ENCODE data around the gene KIAA1210.

KIAA1210 gene

DNA sequence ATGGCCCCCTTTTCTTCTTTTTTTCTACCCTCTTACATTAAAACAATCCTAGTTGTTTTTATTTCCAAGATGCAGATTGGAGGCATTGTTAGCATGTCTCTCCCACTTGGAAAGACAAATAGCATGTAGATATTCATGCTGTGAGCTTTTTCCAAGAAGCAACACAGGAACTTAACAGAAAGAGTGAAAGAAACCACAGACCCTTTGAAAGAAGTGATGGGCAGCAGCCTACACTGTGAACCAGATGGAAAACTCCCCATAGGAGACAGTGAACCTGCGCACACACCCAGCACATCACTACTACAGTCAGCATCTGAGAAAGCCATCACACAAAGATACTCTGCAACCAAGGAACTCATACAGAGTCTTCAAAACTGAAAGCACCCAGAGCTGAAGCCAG lies 37.0 kb downstream of the KIAA1210 start:
- no peak for DNase-seq

GRCh38 chrX:119089619-119090018 lies 38.0 kb downstream of the KIAA1210 start:
- DNase-seq, result peak; percentile 18 to 56 (median 37)

DNA sequence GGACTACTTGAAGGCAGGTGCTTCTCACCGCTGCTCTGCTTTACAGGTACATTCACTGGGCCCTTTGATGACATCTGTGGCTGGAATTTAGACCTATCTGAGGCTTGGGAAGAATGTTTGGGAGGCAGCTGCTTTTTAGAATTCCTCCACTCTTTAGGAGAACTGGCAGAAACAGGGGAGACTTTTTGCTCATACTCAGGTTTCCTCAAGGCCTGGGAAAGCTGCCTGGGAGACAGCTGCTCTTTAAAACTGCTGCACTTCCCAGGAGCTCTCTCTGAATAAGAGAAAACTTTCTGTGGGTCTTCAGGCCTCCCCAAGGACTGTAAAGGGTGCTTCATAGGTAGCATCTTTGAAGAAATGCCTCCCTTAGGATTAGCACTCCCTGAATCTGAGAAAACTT lies 40.5 kb downstream of the KIAA1210 start:
- DNase-seq, result no peak

- peak; percentile 12 to 60 (median 50) for DNase-seq
Measured at GRCh38 chrX:119084766-119085165, 42.8 kb downstream of the KIAA1210 start.

DNA sequence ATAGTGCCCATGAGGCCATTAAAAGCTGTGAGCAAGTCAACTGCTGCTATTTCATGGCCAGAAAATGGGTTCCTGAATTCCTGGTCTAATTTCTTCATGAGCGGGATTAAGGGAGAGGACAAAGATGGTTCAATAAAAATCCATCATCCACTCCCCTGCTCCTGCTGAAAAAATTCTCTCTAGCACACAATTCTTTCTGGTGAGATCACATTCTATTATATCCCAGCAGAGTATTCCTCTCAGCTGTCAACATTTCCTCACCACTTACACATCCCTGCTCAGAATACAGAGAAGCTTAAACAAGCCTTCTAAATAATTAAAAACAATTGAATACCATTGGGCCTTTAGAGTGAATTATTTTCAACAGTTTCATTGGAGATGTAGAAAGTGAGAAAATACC lies 45.3 kb downstream of the KIAA1210 start:
- DNase-seq, result no peak

- no peak for DNase-seq
Measured at GRCh38 chrX:119075270-119076025, 52.2 kb downstream of the KIAA1210 start.

DNA sequence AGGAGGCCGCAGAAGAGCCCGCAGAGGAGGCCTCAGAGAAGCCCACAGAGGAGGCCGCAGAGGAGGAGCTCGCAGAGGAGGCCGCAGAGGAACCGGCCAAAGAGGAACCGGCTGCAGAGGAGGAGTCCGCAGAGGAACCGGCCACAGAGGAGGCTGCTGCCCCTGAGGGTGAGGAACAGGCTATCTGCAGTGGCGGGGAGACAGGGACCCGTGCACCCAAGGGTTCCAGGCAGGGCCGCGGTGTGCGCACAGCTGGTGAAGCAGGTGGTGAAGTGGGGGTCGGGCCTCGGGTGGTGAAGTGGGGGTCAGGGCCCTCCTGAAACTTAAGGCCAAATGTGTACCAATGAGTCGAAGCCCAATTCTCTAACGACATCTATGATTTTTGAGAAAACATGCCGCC lies 53.7 kb downstream of the KIAA1210 start:
- DNase-seq, result no peak

- DNase-seq, result no peak
Measured at GRCh38 chrX:119073200-119073905, 54.3 kb downstream of the KIAA1210 start.

DNA sequence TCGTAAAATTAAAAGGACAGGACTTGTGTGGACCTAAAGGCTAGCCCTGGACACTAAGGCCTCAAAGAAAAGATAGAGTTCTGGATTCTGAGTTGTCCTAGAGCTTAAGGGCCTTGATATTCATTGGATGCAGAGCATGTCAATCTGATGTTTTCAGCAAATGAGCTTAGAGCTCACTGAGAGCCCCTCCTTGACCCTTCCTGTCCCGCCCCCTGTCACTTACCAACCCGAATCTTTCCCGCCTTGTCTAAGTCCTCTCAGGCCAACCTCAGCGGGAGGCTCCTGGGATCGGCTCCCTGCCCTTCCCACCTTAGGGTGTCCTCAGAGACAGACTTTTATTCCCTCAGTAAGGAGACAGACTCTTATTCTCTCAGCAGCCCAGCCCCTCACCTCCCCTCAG lies 54.9 kb downstream of the KIAA1210 start, which contains the start of gene CT47C1:
Gene CT47C1, plus strand, starts transcription at position 250 of the 400 bp plus-strand sequence. CDS start 233 bp downstream, outside the sequence.
- DNase-seq, result no peak

- peak in 1 of 4 experiments; percentile 7 for DNase-seq
Measured at GRCh38 chrX:119071381-119071780, 56.2 kb downstream of the KIAA1210 start.

DNA sequence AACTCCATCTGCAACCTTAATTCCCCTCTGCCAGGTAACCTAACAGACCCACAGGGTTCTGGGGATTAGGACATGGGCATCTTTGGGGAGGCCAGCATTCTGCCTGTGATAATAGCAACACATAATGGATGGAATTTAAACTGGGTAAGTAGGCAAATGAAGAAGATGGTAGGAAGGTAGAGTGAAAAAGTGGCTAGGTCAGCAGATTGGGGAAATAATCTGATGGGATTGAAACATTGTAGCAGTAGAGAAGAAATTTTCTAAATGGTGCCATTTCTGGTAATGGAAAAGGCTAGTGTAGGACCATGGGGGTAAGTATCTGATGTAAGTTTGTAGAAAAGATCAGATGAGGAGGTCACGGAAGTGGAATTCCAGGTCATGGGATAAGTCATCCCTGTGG lies 57.9 kb downstream of the KIAA1210 start:
- no peak for DNase-seq

DNA sequence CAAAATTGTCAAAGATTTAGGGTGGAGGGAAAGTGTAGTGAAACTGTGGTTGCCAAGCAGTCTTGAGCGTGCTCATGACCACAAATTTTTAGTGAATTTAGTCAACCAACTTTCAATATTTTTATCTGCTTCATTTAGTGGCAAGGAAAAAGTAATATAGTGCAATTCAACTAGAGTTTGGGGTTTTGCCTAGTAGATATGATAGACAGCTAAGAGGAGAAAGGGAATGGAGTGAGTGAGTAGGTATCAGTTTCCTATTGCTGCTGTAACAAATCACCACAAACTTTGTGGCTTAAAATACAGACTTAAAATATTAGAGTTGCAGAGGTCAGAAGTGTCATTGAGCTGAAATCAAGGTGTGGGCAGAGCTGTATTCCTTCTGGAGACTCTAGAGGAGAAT lies 58.5 kb downstream of the KIAA1210 start:
- no peak for DNase-seq

GRCh38 chrX:119067023-119067739 lies 60.4 kb downstream of the KIAA1210 start:
- DNase-seq, result peak; percentile 68 to 74 (median 72)

DNA sequence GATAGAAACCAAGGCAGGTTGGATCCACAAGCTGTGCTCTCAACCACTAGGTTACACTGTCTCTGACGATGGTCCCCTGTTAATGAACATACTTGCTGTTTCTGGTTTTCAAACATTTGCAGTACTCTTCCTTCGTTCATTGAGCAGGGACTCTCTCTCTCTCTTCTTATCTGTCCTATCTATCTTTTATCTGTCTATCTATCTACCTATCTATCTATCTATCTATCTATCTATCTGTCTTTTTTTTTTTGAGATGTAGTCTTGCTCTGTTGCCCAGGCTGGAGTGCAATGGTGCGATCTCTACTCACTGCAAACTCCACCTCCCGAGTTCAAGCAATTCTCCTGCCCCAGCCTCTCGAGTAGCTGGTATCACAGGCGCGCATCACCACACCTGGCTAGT lies 64.2 kb downstream of the KIAA1210 start:
- DNase-seq, result no peak

DNA sequence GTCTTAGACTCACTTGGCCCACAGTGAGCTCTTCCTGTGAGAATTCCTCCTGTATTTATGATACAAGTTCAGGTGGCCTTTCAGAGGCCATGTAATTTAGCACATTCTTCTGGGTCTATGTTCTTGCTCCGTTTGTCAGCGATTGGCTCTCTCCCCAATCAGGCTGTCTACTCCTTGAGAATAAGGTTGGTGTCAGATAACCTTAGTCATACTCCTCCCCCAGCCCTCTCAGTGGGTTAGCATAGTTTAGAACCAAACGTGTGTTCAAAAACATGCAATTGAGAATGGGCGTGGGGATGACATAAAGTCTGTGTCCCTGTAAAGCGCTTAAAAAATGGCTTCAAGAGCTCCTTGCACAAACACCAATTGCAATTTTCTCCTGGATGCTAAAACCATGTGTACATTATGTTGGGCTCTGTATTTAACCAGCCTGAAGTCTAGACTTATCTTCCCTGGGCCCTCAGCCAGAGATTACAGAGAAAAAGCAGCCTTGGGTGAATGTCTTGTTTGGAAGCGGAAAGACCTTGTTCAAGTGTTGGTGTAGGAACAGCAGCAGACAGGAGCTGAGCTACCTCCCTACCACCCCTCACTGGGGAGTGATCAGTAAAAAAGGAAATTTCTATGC lies 64.8 kb downstream of the KIAA1210 start:
- no peak for DNase-seq

- DNase-seq, result no peak
Measured at GRCh38 chrX:119055687-119056086, 71.9 kb downstream of the KIAA1210 start.

GRCh38 chrX:119045884-119046283 lies 81.7 kb downstream of the KIAA1210 start:
- no peak for DNase-seq

GRCh38 chrX:119042996-119043395 lies 84.6 kb downstream of the KIAA1210 start:
- DNase-seq, result no peak

- peak in 2 of 4 experiments; percentile 9 to 14 for DNase-seq
Measured at GRCh38 chrX:119042040-119042439, 85.6 kb downstream of the KIAA1210 start.

DNA sequence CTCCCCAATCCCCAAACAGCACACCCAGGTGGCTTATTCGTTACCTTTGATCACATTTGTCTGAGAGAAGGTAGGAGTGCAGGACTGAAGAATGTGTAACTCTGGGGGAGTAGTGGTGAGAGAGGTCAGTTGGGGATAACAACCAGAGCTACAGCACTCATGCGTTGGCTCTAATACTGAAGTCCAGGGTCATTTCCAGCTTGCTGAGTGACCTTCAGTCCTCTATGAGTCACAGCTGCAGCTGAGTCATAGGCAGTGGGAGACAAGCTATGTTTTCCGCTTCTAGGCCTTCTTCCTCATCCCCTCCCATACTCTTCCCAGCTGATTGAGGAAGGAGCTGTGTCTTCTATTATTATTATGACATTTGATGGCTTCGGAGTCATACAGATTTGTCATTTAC lies 86.4 kb downstream of the KIAA1210 start:
- peak; percentile 75 to 91 (median 82) for DNase-seq

GRCh38 chrX:119040432-119040831 lies 87.2 kb downstream of the KIAA1210 start:
- DNase-seq, result no peak

DNA sequence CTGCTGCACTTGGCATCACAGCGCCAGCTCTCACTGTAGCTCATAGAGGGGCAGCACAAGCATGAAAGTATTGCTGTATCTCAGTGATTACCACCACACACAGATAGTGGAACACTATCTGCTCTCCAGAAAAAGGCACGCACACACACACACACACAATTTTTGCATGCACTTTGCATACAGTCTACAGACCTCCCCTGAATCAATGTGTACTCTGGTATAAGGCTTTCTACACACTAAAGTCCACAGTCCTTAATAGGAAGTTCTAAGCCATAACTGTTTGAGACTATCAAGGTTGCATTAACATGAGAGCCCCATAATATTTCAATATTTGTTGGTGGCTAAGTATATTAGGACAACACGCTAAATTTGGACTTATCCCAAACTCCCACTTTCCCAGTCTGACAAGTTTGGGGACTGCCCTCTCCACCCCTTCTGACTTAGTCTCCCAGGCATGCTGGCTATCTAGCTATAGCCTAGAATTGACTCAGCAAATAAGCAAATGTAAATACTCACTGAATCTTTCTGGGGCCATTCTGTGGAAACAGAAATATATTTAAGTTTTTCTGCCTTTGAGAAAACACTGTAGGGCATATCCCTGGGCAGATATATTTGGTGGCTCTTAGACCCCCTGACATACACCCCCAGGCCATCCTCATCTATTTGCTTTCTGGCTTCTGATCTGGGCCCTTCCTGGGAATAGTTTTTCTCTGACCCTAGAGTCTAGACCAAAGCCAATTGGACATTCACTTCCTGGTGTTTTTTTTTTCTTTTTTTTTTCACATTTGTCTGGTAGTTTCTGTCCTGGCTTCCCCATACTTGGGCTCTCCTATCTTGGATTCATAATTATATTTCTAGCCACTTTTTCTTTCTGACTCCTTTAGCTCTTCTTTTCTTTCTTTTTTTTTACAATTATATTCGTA lies 91.2 kb downstream of the KIAA1210 start:
- no peak for DNase-seq

Measured in suppressor macrophage (primary cell).